GM13977 (cell line): ENCODE measurements around the gene IER5L.

Experiments used
- DNase-seq: peaks from one replicate; pipeline ENCODE4 v3.0.0; 2012; ENCODE audit warnings: low spot score
- in situ Hi-C: fragments of 300-500 bp; cut with MboI; formaldehyde crosslinking; loops from one replicate; pipeline ENCODE4 v1.12.0; 2022; ENCODE audit warnings: low sequenced_read_pairs, low pct_unique_long_range_greater_than_20kb, mixed read lengths, inconsistent platforms; ENCODE audit not compliant: unreplicated experiment
- TF ChIP-seq, protein P1 (sequence below): IDR thresholded peaks from 2 replicates; pipeline ENCODE4 v1.5.1; 2012; ENCODE audit warnings: mild to moderate bottlenecking, control low read depth; ENCODE audit not compliant: insufficient read depth; ENCODE audit errors: extremely low read depth, missing control alignments

IER5L gene

DNA sequence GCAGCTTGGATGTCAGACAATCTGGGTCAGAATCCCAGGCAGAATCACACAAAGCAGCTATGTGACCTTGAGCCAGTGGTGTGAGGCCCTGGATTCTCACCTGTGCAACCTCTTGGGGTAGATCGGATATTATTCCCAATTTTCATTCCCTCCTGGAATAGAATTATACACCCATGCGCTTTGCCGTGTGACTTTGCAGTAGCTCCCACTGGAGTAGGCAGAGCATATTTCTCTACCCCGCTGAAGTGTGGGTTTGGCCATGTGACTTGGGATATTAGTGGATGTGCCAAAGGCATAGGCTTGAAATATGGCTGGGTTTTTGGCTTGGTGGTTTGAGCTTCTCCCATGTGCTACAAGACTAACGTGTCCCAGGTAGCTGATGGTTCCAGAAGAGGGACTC, 35.5 kb upstream of the IER5L start:
- DNase-seq: no peak
- in situ Hi-C loops: no loop called here

DNA sequence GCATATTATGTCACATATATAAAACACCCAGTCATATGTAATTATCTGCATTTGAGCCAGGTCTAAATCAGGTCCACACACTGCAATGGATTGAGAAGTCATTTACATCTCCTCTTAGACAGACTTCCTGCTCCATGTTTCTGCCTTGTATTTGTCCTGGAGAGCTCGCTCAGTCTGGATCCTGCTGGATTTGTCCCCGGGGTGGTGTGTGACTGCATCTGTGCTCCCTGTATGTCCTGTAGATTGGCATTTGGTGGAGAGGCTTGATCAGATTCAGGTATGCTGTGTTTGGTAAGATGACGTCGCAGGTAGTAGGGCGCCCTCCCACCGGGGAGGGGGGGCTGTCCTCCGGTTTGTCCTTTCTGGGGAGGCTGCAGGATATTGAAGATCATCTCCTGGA, 33.6 kb upstream of the IER5L start:
- in situ Hi-C loops: no loop called here
- TF ChIP-seq, protein P1, sequence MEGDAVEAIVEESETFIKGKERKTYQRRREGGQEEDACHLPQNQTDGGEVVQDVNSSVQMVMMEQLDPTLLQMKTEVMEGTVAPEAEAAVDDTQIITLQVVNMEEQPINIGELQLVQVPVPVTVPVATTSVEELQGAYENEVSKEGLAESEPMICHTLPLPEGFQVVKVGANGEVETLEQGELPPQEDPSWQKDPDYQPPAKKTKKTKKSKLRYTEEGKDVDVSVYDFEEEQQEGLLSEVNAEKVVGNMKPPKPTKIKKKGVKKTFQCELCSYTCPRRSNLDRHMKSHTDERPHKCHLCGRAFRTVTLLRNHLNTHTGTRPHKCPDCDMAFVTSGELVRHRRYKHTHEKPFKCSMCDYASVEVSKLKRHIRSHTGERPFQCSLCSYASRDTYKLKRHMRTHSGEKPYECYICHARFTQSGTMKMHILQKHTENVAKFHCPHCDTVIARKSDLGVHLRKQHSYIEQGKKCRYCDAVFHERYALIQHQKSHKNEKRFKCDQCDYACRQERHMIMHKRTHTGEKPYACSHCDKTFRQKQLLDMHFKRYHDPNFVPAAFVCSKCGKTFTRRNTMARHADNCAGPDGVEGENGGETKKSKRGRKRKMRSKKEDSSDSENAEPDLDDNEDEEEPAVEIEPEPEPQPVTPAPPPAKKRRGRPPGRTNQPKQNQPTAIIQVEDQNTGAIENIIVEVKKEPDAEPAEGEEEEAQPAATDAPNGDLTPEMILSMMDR: no peak
- DNase-seq: no peak

More for the DNA sequence above, 35.5 kb upstream of the IER5L start:
- TF ChIP-seq, protein P1: no peak

DNA sequence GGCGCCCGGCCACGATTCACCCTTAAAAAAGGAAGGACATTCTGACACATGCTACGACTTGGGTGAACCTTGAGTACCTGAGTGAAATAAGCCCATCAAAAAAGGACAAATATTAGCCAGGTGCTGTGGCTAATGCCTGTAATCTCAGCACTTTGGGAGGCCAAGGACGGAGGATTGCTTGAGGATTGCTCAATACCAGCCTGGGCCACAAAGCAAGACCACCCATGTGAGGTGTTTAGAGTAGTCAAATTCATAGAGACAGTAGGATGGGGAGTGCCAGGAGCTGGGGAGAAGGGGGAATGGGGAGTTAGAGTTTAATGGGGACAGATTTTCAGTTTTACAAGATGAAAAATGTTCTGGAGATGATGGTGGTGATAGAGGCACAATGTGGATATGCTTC, 32.1 kb upstream of the IER5L start:
- TF ChIP-seq, protein P1: no peak
- DNase-seq: no peak
- in situ Hi-C loops: no loop called here

DNA sequence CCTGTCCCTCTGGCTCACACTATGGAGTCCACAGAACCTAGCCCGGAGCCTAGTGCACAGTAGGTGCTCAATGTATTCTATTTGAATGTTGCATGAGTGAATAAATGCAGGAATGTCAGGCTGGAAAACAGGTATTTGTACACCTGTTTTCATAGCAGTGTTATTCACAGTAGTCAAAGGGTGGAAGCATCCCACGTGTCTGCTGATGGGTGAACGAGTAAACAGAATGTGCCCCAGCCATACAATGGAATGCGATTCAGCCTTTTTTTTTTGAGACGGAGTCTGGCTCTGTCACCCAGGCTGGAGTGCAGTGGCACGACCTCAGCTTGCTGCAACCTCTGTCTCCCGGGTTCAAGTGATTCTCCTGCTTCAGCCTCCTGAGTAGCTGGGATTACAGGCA, 31.5 kb upstream of the IER5L start:
- TF ChIP-seq, protein P1: no peak
- DNase-seq: no peak
- in situ Hi-C loops: no loop called here

DNA sequence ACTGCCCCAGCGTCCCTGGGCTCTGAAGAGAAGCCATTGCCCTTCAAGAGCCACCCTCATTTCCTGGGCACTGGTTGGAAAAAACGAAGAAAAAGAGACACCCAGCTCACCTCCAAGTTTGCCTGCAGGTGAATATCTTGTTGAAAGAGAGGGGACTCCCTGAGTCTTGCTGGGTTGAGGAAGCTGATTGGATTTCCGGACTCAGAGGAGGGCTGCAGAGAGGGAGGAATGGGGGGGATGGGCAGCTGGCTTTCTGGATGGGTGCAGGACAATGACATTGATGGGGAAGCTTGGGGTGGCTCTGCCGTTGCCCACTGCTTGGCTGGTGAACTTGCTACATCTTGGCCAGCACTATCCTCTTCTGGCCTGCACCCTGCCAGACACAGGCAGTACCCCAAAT, 31.0 kb upstream of the IER5L start:
- no peak for DNase-seq
- in situ Hi-C loops: no loop called here
- TF ChIP-seq, protein P1: no peak

DNA sequence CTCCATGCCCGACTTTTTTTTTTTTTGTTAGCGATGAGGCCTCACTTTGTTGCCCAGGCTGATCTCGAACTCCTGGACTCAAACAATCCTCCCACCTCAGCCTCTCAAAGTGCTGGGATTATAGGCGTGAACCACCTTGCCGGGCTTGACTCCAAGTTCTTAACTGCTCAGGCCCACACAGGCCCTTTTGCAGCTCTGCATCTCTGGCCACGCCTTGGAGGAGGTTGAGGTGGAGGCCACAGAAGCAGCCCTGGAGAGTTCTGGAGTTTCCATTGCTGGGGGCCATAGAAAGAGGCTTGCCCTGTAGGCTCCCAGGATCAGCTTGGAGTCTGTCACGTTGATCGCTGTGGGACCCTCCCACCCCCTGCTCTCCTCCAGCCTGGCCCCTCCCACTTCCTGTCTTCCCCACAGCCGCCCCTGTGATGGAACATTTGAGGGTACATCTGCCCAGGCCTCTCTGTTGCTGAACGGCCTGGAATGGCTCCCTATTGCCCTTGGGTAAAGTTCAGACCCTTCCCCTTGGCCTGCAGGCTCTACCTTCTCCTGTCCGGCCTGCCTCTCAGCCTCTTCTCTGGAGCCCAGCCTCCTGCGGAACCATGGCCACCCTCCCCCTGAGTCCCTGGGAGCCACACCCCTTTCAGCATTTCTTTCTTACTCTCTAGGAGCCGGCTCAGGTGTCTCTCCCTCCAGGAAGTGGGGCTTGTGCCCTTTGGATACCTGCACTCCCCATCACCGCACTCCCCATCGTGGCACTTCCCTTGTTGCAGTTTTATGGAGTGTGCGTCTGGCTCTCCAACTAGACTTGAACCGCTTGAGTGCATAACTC, 30.4 kb upstream of the IER5L start:
- TF ChIP-seq, protein P1: no peak
- no peak for DNase-seq
- in situ Hi-C loops: no loop called here
